Endothelial cell of umbilical vein (primary cell): Measurements from ENCODE around the gene TNPO3. TPM values are rescaled to one million over a fixed set of nuclear protein-coding genes. Genes with fewer than 3 reads are reported as not detected.

Experiments used
- BruUV-seq: library from RNA; stranded (reverse); fragments of 400-500 nt; replicated peaks from 2 replicates; lab custom pipeline; 2021; lab: Mats Ljungman, UMichigan
- CTCF ChIA-PET: fragments of 300-600, 350-600 bp; sonication (Branson Sonifier 250); formaldehyde crosslinking; loops from one replicate; lab custom pipeline; 2021; ENCODE audit warnings: antibody characterized with exemption, inconsistent platforms; lab: Charles Lee
- POLR2A ChIA-PET: fragments of 300-600, 350-600 bp; sonication (Branson Sonifier 250); formaldehyde crosslinking; loops from one replicate; lab custom pipeline; 2021; ENCODE audit warnings: antibody characterized with exemption, inconsistent platforms; lab: Charles Lee
- DNase-seq: peaks from one replicate; pipeline ENCODE4 v3.0.0-alpha.2; 2011; ENCODE audit warnings: low read depth, low spot score
- FAIRE-seq: peaks from 2 replicates; lab custom pipeline; 2011; peaks lifted over from hg19 to GRCh38; lab: Jason Lieb, UNC
- H2AFZ ChIP-seq: 2 replicates; pipeline ENCODE4 v1.6.0; 2012; ENCODE audit warnings: low read depth, low read length, control low read depth, inconsistent platforms
- H3K27ac ChIP-seq: 2 replicates; pipeline ENCODE4 v1.5.1; 2011; ENCODE audit warnings: low read depth, mild to moderate bottlenecking, control low read depth, low read length, moderate library complexity; ENCODE audit not compliant: insufficient read depth
- H3K27me3 ChIP-seq, 2 experiments: 2 replicates each; pipeline versions ENCODE4 v1.6.0 to v1.6.1; 2011; ENCODE audit warnings: low read length in 2 of 2, mixed read lengths in 1 of 2; ENCODE audit not compliant: control insufficient read depth in 2 of 2, insufficient read depth in 2 of 2
- H3K36me3 ChIP-seq, 2 experiments: 2 replicates in 1 of 2; 3 replicates in 1 of 2; pipeline ENCODE4 v1.5.1; 2011; ENCODE audit warnings: low read length in 2 of 2, mild to moderate bottlenecking in 1 of 2, moderate library complexity in 1 of 2; ENCODE audit not compliant: control insufficient read depth in 2 of 2, insufficient read depth in 2 of 2; ENCODE audit errors: extremely low read depth in 1 of 2
- H3K4me1 ChIP-seq: 3 replicates; pipeline ENCODE4 v1.5.1; 2011; ENCODE audit warnings: mild to moderate bottlenecking, low read length; ENCODE audit not compliant: control insufficient read depth, insufficient read depth; ENCODE audit errors: extremely low read depth
- H3K4me2 ChIP-seq: 2 replicates; pipeline ENCODE4 v1.6.1; 2011; ENCODE audit warnings: low read length, control low read depth, mixed read lengths; ENCODE audit not compliant: insufficient read depth
- H3K4me3 ChIP-seq, 3 experiments: fragments of 200-600 bp in 1 of 3; sonication (generic), shearing (Covaris generic) in 1 of 3; replicated peaks in 1 of 3; 2 replicates each; pipeline ENCODE4 v1.5.1; 2011 to 2016; ENCODE audit warnings: control low read depth in 3 of 3, low read length in 3 of 3, mild to moderate bottlenecking in 2 of 3, inconsistent platforms in 1 of 3, low read depth in 1 of 3, moderate library complexity in 1 of 3; ENCODE audit not compliant: insufficient read depth in 1 of 3
- H3K79me2 ChIP-seq: 2 replicates; pipeline ENCODE4 v1.6.0; 2012; ENCODE audit warnings: low read length, inconsistent platforms; ENCODE audit not compliant: control insufficient read depth, insufficient read depth
- H3K9ac ChIP-seq: replicated peaks from 2 replicates; pipeline ENCODE3; 2011; ENCODE audit warnings: low read length, control low read depth; ENCODE audit not compliant: insufficient read depth; ENCODE audit errors: extremely low read depth
- H3K9me1 ChIP-seq: replicated peaks from 3 replicates; pipeline ENCODE4 v1.6.0; 2011; ENCODE audit warnings: mild to moderate bottlenecking, low read length; ENCODE audit not compliant: control insufficient read depth, insufficient read depth; ENCODE audit errors: extremely low read depth
- H3K9me3 ChIP-seq: replicated peaks from 2 replicates; pipeline ENCODE4 v1.5.1; 2012; ENCODE audit warnings: low read length, inconsistent platforms; ENCODE audit not compliant: control insufficient read depth, insufficient read depth
- H4K20me1 ChIP-seq: replicated peaks from 2 replicates; pipeline ENCODE3; 2011; ENCODE audit warnings: mild to moderate bottlenecking, low read length; ENCODE audit not compliant: control insufficient read depth, insufficient read depth; ENCODE audit errors: extremely low read depth
- CTCF ChIP-seq, 2 donors: IDR thresholded peaks; 1 replicate in 1 of 2; 2 replicates in 1 of 2; pipeline ENCODE4 v1.5.1; 2011; ENCODE audit warnings: low read length in 2 of 2, mild to moderate bottlenecking in 2 of 2, moderate library complexity in 2 of 2, control low read depth in 1 of 2, inconsistent platforms in 1 of 2, low read depth in 1 of 2; ENCODE audit not compliant: insufficient read depth in 1 of 2; ENCODE audit errors: extremely low read depth in 1 of 2
- EZH2 ChIP-seq: IDR thresholded peaks from 2 replicates; pipeline ENCODE4 v1.6.1; 2012; ENCODE audit warnings: borderline replicate concordance, low read depth, mild to moderate bottlenecking, moderate library complexity, low read length, inconsistent platforms; ENCODE audit not compliant: severe bottlenecking
- FOS ChIP-seq: IDR thresholded peaks from 2 replicates; pipeline ENCODE4 v1.6.1; 2011; ENCODE audit warnings: mild to moderate bottlenecking, low read length, moderate library complexity, borderline replicate concordance; ENCODE audit not compliant: insufficient read depth
- GATA2 ChIP-seq: IDR thresholded peaks from 2 replicates; pipeline ENCODE4 v1.7.0; 2011; ENCODE audit warnings: low read depth, mild to moderate bottlenecking, moderate library complexity, mixed read lengths, low read length; ENCODE audit not compliant: insufficient read length, insufficient read depth
- JUN ChIP-seq: IDR thresholded peaks from 2 replicates; pipeline ENCODE4 v1.6.1; 2011; ENCODE audit warnings: borderline replicate concordance, low read depth; ENCODE audit not compliant: insufficient read length, insufficient read depth
- MAX ChIP-seq: IDR thresholded peaks from 2 replicates; pipeline ENCODE4 v1.6.1; 2011; ENCODE audit not compliant: insufficient read depth, insufficient read length
- MYC ChIP-seq: IDR thresholded peaks from one replicate; pipeline ENCODE4 v1.6.1; 2011; ENCODE audit warnings: mild to moderate bottlenecking, low read depth, low read length
- POLR2A ChIP-seq: IDR thresholded peaks from 2 replicates; pipeline ENCODE4 v1.6.1; 2012; ENCODE audit warnings: low read depth, mild to moderate bottlenecking, control low read depth, low read length
- POLR2AphosphoS5 ChIP-seq: IDR thresholded peaks from 2 replicates; pipeline ENCODE4 v1.6.1; 2012; ENCODE audit warnings: low read depth, mild to moderate bottlenecking, control low read depth, low read length, moderate library complexity; ENCODE audit not compliant: insufficient read depth
- dilution Hi-C: fragments of 300-500 bp; cut with MboI; formaldehyde crosslinking; loops from one replicate; pipeline ENCODE4 v1.15.0; 2019; ENCODE audit warnings: low sequenced_read_pairs; ENCODE audit not compliant: extremely low pct_ligation_motif_present
- intact Hi-C: fragments of 100-400 bp; cut with micrococcal nuclease; formaldehyde crosslinking; loops from one replicate; pipeline ENCODE4 v1.10.0; 2022
- polyA plus RNA-seq, 4 experiments: library from polyadenylated mRNA; depleted of rRNA in 3 of 4; stranded (reverse) in 3 of 4; unstranded in 1 of 4; fragments of >200 nt; gene quantifications; 2 replicates each; pipeline versions ENCODE4 v1.2.1 to v1.2.3, GENCODE V29; 2011 to 2012; ENCODE audit warnings: missing spikeins in 1 of 4
- total RNA-seq: library from RNA; stranded (reverse); gene quantifications from 2 replicates; pipeline ENCODE4 v1.2.3, GENCODE V29; 2021

Gene TNPO3
- total and polyA plus RNA-seq, 2 donors (not counting 3 experiments of a cell fraction or from before 2014, with no cell fraction given): 29.0 to 46.9 TPM

- CTCF ChIA-PET: no interaction called here
- dilution Hi-C loops: no loop called here
Measured at GRCh38 chr7:128931965-128932861, 122.7 kb downstream of the TNPO3 start.

More at GRCh38 chr7:128931965-128932861, 122.7 kb downstream of the TNPO3 start:
- FAIRE-seq: no peak
- BruUV-seq: no TSS peak
- DNase-seq: no peak
- TF ChIP-seq JUN (no peak), MYC (no peak), EZH2 (no peak), POLR2A (no peak), CTCF (IDR thresholded peaks at IDR 0.05; ENCODE audit: extremely low read depth in 1 of 2, insufficient read depth in 1 of 2, low read depth in 1 of 2, low read length in 2 of 2) (no peak), GATA2 (no peak), FOS (no peak), MAX (no peak), POLR2AphosphoS5 (no peak)
- Histone ChIP-seq H3K36me3 (no peaks in the 10 kb centered on the region), H3K9ac (no peak overlapping the region), H3K27me3 (peaks cover 8% of the 10 kb centered on the region in 2 experiments), H3K79me2 (no peaks in the 10 kb centered on the region), H3K4me2 (no peak overlapping the region), H4K20me1 (no peaks in the 10 kb centered on the region), H3K9me1 (no peaks in the 10 kb centered on the region), H3K4me1 (no peaks in the 10 kb centered on the region), H3K27ac (no peak overlapping the region), H3K9me3 (no peaks in the 10 kb centered on the region), H3K4me3 (no peak overlapping the region), H2AFZ (no peak overlapping the region)
- POLR2A ChIA-PET: no interaction called here
- intact Hi-C loops: no loop called here
